GM12874 (cell line): ENCODE results near the gene SRSF5.

Source experiments
- TF ChIP-seq, protein P1 (sequence below): IDR thresholded peaks from 2 replicates; pipeline ENCODE4 v1.5.1; 2011; ENCODE audit warnings: low read depth, mild to moderate bottlenecking, control low read depth, low read length, moderate library complexity; ENCODE audit not compliant: insufficient read depth

Gene SRSF5

DNA sequence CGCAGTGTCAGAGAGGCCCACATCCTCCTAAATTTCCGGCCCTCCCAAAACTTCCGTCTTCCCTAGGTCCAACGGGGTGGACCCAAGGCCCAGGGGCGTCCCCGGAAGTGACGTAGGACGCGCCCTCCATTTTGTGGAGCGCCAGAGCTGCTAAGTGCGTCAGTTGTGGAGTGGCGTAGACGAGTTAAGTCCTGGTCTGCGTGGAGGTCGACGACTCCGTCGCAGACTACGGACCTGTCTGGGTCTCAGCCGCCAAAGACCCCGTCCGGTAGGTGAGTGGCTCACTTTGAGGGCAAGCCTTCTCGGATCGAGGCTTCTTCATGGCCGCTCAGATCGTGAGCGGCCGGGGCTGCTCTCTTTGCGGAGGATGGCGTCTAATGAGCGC is at the start of gene SRSF5:
Gene SRSF5 (plus strand): TSS at position 159 of the 385 bp plus-strand sequence. CDS start 1,015 bp downstream, outside the sequence.
- TF ChIP-seq, protein P1, sequence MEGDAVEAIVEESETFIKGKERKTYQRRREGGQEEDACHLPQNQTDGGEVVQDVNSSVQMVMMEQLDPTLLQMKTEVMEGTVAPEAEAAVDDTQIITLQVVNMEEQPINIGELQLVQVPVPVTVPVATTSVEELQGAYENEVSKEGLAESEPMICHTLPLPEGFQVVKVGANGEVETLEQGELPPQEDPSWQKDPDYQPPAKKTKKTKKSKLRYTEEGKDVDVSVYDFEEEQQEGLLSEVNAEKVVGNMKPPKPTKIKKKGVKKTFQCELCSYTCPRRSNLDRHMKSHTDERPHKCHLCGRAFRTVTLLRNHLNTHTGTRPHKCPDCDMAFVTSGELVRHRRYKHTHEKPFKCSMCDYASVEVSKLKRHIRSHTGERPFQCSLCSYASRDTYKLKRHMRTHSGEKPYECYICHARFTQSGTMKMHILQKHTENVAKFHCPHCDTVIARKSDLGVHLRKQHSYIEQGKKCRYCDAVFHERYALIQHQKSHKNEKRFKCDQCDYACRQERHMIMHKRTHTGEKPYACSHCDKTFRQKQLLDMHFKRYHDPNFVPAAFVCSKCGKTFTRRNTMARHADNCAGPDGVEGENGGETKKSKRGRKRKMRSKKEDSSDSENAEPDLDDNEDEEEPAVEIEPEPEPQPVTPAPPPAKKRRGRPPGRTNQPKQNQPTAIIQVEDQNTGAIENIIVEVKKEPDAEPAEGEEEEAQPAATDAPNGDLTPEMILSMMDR: no peak

DNA sequence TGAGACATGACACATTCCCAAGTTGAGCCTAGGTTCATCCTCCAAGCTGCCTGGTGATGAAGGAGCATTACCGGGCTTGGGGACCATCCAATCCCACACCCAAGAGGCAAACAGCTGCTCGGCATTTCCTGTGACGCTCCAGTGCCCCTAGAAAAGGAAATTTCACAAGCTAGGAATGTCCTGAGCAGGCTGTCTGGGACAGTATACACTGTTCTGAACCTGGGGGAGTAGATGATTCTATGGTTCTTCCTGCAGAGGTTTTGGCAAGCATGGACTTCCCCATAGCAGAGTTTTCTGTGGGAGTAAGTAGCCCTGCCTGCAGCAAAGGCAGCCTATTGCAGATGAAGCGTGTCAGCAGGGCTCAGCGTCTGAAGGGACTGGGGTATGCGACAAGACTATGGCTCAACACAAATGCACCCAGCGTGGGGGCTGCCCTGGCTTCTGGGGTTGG is 47.4 kb upstream of the SRSF5 start:
- TF ChIP-seq, protein P1: no peak

- TF ChIP-seq, protein P1: no peak
Observed at GRCh38 chr14:69720912-69721311, 46.0 kb upstream of the SRSF5 start.

DNA sequence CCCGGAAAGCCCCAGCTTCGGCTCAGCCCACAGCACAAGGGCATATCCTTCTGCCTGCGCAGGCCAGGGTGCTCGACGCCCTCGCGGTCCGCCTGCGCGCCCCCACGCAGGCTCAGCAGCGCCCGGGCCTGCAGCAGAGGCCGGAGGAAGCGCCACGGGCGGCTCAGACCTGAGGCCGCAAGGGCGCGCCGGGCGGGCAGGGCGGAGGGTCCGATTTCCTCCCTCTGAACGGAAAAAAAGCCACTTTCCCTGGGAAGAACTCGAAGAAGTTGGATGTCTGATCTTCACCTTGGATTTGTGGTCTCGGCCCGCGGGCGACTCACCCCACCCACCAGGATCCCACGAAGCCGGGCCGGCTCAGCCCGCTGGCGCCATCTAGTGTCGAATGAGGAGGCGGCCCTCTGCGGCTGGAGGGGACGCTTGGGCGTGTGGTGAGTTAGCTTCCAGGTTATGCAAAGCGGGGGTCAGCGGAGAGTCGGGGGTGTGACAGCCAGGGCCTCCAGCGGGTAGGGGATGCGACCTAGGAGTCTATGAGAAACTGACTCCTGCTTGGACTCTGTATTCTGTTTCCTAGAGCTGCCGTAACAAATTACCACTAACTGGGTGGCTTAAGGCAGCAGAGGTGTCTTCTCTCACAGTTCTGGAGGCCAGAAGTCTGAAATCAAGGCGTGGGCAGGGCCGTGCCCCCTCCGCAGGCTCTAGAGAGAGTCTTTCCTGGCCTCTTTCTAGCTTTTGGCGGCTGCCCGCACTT is 40.0 kb upstream of the SRSF5 start:
- TF ChIP-seq, protein P1: peak; percentile 94

- TF ChIP-seq, protein P1: no peak
Observed at GRCh38 chr14:69727860-69728259, 39.1 kb upstream of the SRSF5 start.

- TF ChIP-seq, protein P1: no peak
Observed at GRCh38 chr14:69741055-69741454, 25.9 kb upstream of the SRSF5 start.

- TF ChIP-seq, protein P1: no peak
Observed at GRCh38 chr14:69749956-69750355, 17.0 kb upstream of the SRSF5 start.
